Stomach (tissue), 9 donors: ENCODE measurements around the gene C2orf92. TPM values are rescaled to one million over a fixed set of nuclear protein-coding genes. Genes with fewer than 3 reads are reported as not detected.

Source experiments
- DNase-seq, 2 donors: peaks; one replicate each; pipeline versions ENCODE4 v3.0.0 to v3.0.0-alpha.2; 2013 to 2019
- H3K27ac ChIP-seq, 5 donors: fragments of 200-600 bp in 4 of 5; sonication (generic) in 4 of 5; one replicate each; pipeline ENCODE4 v1.5.1; 2013 to 2019; ENCODE audit warnings: mild to moderate bottlenecking in 1 of 5, moderate library complexity in 1 of 5
- H3K27me3 ChIP-seq, 3 donors: fragments of 200-600 bp; sonication (generic); one replicate each; pipeline ENCODE4 v1.5.1; 2017 to 2019; ENCODE audit warnings: mixed run types in 1 of 3
- H3K36me3 ChIP-seq, 4 donors: fragments of 200-600 bp; sonication (generic); 1 replicate in 3 of 4; 2 replicates in 1 of 4; pipeline ENCODE4 v1.5.1; 2016 to 2019
- H3K4me1 ChIP-seq, 4 donors: fragments of 200-600 bp; sonication (generic); one replicate each; pipeline ENCODE4 v1.5.1; 2016 to 2019
- H3K4me3 ChIP-seq, 4 donors: fragments of 200-600 bp; sonication (generic) in 3 of 4; one replicate each; pipeline ENCODE4 v1.5.1; 2016 to 2019; ENCODE audit warnings: mild to moderate bottlenecking in 1 of 4
- H3K9me3 ChIP-seq, 4 donors: fragments of 200-600 bp; sonication (generic); one replicate each; pipeline ENCODE4 v1.5.1; 2016 to 2019
- CTCF ChIP-seq, 7 experiments: fragments of 450-650 bp in 4 of 7; fragments of 200-600 bp in 3 of 7; sonication (generic) in 3 of 7; IDR thresholded peaks; one replicate each; pipeline ENCODE4 v1.5.1; 2016 to 2019; ENCODE audit warnings: antibody characterized with exemption in 7 of 7, control low read depth in 2 of 7, mild to moderate bottlenecking in 1 of 7
- EP300 ChIP-seq: sonication (generic); formaldehyde crosslinking; IDR thresholded peaks from one replicate; pipeline ENCODE4 v1.6.1; 2017; ENCODE audit warnings: antibody characterized with exemption
- POLR2A ChIP-seq, 4 donors: fragments of 450-650 bp; IDR thresholded peaks; one replicate each; pipeline ENCODE4 v1.6.1; 2016; ENCODE audit warnings: antibody characterized with exemption in 4 of 4, control low read depth in 2 of 4, mild to moderate bottlenecking in 1 of 4, moderate library complexity in 1 of 4
- POLR2AphosphoS5 ChIP-seq, 3 donors: sonication (generic); formaldehyde crosslinking; IDR thresholded peaks; one replicate each; pipeline ENCODE4 v1.6.1; 2016; ENCODE audit warnings: antibody characterized with exemption in 3 of 3
- WGBS, 5 donors: extraction: QIAGEN DNeasy Blood & Tissue Kit in 3 of 5; methylation state at CpG; one replicate each; pipeline versions ENCODE4 v1.1.5 to v1.1.7; 2013 to 2018; 5-methylcytosine and 5-hydroxymethylcytosine counted together
- intact Hi-C: fragments of 100-400 bp; cut with DNase I; formaldehyde crosslinking; loops from one replicate; pipeline ENCODE4 v1.15.1; 2023; ENCODE audit warnings: low total_unique reads
- polyA plus RNA-seq, 3 donors: library from polyadenylated mRNA; stranded (reverse); fragments of 200-250 nt; gene quantifications; one replicate each; pipeline ENCODE4 v1.2.3, GENCODE V29; 2013
- total RNA-seq, 5 donors: library from RNA; depleted of rRNA; stranded (reverse); fragments of >200 nt; gene quantifications; one replicate each; pipeline versions ENCODE4 v1.1.0 to v1.2.3, GENCODE V29; 2014 to 2016
- donor health status: healthy with polysubstance abuse.
- donor health status: Bipolar disorder and iron deficiency.
- donor health status: healthy.

The C2orf92 gene
- total and polyA plus RNA-seq, 8 donors, result 2.3 to 35.3 (median 6.0) TPM; not detected in 2

DNA sequence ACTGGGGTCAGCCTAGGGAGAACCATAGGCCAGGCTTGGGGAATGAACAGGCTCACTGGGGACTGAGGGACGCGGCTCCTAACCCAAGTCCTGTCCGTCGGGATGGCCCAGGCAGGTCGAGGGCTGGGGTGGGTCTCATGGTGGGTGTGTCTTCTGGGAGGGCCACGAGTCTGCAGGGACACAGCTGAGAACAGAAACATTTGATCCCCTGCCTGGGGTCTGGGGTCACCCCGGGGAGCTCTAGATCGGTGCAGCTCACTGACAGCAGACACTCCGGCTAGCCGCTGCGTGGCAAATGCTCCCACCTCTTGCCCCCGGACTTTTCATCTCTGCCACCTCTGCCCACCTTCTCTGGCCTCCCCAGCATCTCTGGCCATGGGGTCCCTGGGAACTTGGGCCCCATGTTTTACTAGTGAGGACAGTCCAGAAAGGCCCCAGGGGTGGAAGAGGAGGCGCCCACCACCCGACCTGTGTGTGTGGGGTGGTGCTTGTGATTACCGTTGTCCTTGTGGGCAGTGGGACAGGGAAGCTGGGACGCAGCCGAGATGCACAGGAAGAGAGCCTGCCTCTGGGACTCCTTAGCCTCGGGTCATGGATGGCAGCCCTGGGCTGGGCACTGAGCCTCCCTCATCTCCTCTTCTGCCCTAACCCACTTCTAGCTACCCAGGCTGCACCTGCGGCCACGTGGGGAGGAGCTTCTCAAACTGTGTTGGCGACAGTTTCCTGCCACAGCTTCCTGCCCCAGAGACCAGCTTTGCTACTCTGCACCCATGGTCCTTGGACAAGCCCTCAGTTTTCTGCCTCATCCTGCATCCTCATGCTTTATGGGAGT is 48.8 kb downstream of the C2orf92 start:
- TF ChIP-seq EP300, result no peak
- TF ChIP-seq POLR2A (IDR thresholded peaks at IDR 0.05), result no peak
- TF ChIP-seq CTCF (IDR thresholded peaks at IDR 0.05), result no peak
- no peak for TF ChIP-seq POLR2AphosphoS5 (IDR thresholded peaks at IDR 0.05)
- no peaks in the 10 kb centered on the region for H3K36me3 ChIP-seq
- H3K4me3 ChIP-seq, result no peak overlapping the region
- DNase-seq, result peak; percentile 39 to 57
- no peak overlapping the region for H3K27ac ChIP-seq
- WGBS, 5 donors, result 66 to 81% (median 74%) methylated on average over 18 to 21 of the region's 21 CpGs
- no peaks in the 10 kb centered on the region for H3K9me3 ChIP-seq
- H3K27me3 ChIP-seq, result no peaks in the 10 kb centered on the region
- H3K4me1 ChIP-seq, result no peaks in the 10 kb centered on the region
- intact Hi-C loops, result no loop called here

GRCh38 chr2:97718942-97719341 is 49.4 kb downstream of the C2orf92 start:
- Histone ChIP-seq H3K4me1 (no peaks in the 10 kb centered on the region), H3K4me3 (no peak overlapping the region), H3K9me3 (no peaks in the 10 kb centered on the region), H3K27ac (peak overlapping the region in 1 of 5 donors; percentile 1), H3K27me3 (peaks cover 0 to 4% (median 0%) of the 10 kb centered on the region in 3 donors), H3K36me3 (no peaks in the 10 kb centered on the region)
- no peak for DNase-seq
- intact Hi-C loops, result no loop called here
- 44 to 80% (median 74%) methylated on average over 3 of the region's 3 CpGs for WGBS, 5 donors
- TF ChIP-seq CTCF (IDR thresholded peaks at IDR 0.05) (no peak), POLR2AphosphoS5 (IDR thresholded peaks at IDR 0.05) (no peak), EP300 (no peak), POLR2A (IDR thresholded peaks at IDR 0.05) (no peak)

GRCh38 chr2:97719362-97720155 is 50.0 kb downstream of the C2orf92 start:
- Histone ChIP-seq H3K36me3 (no peaks in the 10 kb centered on the region), H3K27ac (peak overlapping the region in 1 of 5 donors; percentile 1), H3K4me1 (no peaks in the 10 kb centered on the region), H3K9me3 (no peaks in the 10 kb centered on the region), H3K4me3 (no peak overlapping the region), H3K27me3 (peaks cover 0 to 10% (median 0%) of the 10 kb centered on the region in 3 donors)
- no peak for TF ChIP-seq CTCF (IDR thresholded peaks at IDR 0.05)
- no peak for TF ChIP-seq POLR2A (IDR thresholded peaks at IDR 0.05)
- no peak for TF ChIP-seq POLR2AphosphoS5 (IDR thresholded peaks at IDR 0.05)
- no peak for TF ChIP-seq EP300
- 93 to 96% (median 94%) methylated on average over 16 of the region's 16 CpGs for WGBS, 5 donors
- DNase-seq, result no peak
- intact Hi-C loops, result no loop called here

GRCh38 chr2:97720746-97721145 is 51.2 kb downstream of the C2orf92 start:
- DNase-seq, result no peak
- intact Hi-C loops, result no loop called here
- 61 to 80% (median 71%) methylated on average over 2 of the region's 2 CpGs for WGBS, 5 donors

More at GRCh38 chr2:97720746-97721145, 51.2 kb downstream of the C2orf92 start:
- Histone ChIP-seq H3K4me3 (no peak overlapping the region), H3K36me3 (no peaks in the 10 kb centered on the region), H3K4me1 (no peaks in the 10 kb centered on the region), H3K27me3 (peaks cover 0 to 13% (median 0%) of the 10 kb centered on the region in 3 donors), H3K27ac (no peak overlapping the region), H3K9me3 (no peaks in the 10 kb centered on the region)
- TF ChIP-seq POLR2A (IDR thresholded peaks at IDR 0.05), result no peak
- TF ChIP-seq EP300, result no peak
- no peak for TF ChIP-seq CTCF (IDR thresholded peaks at IDR 0.05)
- TF ChIP-seq POLR2AphosphoS5 (IDR thresholded peaks at IDR 0.05), result no peak
